Keratinocyte (primary cell): ENCODE results near the gene SYNJ2BP.

Source experiments
- EZH2 ChIP-seq: IDR thresholded peaks from one replicate; pipeline ENCODE4 v1.6.1; 2012; ENCODE audit warnings: inconsistent platforms, mild to moderate bottlenecking, low read length, moderate library complexity
- TF ChIP-seq, protein P1 (sequence below), 3 experiments: IDR thresholded peaks in 1 of 3; conservative IDR thresholded peaks in 1 of 3; optimal IDR thresholded peaks in 1 of 3; 2 replicates in 2 of 3; 3 replicates in 1 of 3; pipeline versions ENCODE3 to v1.5.1; 2011; ENCODE audit warnings: low read length in 3 of 3, mild to moderate bottlenecking in 3 of 3, moderate library complexity in 2 of 3, control low read depth in 1 of 3, inconsistent platforms in 1 of 3; ENCODE audit not compliant: insufficient read depth in 2 of 3; ENCODE audit errors: extremely low read depth in 1 of 3

DNA sequence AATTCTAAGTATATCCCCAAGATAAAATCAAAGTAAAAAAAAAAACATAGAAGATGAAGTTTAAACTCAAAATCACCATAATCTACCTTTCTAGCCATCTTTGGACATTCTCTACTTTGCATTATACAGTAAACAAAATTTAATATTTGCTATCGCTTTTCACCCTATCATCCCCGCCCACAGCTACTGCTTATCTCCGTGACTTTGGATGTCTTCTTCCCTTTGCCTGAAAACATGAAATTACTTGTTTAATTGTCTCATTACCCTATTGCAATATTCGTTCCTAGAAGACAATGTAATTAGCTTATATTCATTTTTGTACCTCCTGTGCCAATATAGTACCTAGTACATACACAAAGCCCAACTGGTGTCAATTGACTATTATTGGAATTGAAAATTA lies 9.3 kb downstream of the SYNJ2BP start:
- TF ChIP-seq, protein P1, sequence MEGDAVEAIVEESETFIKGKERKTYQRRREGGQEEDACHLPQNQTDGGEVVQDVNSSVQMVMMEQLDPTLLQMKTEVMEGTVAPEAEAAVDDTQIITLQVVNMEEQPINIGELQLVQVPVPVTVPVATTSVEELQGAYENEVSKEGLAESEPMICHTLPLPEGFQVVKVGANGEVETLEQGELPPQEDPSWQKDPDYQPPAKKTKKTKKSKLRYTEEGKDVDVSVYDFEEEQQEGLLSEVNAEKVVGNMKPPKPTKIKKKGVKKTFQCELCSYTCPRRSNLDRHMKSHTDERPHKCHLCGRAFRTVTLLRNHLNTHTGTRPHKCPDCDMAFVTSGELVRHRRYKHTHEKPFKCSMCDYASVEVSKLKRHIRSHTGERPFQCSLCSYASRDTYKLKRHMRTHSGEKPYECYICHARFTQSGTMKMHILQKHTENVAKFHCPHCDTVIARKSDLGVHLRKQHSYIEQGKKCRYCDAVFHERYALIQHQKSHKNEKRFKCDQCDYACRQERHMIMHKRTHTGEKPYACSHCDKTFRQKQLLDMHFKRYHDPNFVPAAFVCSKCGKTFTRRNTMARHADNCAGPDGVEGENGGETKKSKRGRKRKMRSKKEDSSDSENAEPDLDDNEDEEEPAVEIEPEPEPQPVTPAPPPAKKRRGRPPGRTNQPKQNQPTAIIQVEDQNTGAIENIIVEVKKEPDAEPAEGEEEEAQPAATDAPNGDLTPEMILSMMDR (optimal IDR thresholded peaks at IDR 0.05 in 1 of 3, IDR thresholded peaks at IDR 0.05 in 1 of 3, conservative IDR thresholded peaks at IDR 0.05 in 1 of 3; ENCODE audit: extremely low read depth in 1 of 3, insufficient read depth in 2 of 3, low read length in 3 of 3): no peak
- no peak for TF ChIP-seq EZH2
